Stromal cell of bone marrow (primary cell): ENCODE measurements around the gene ZP1.

Experiments used
- DNase-seq: peaks from one replicate; pipeline ENCODE4 v3.0.0-alpha.2; 2012; ENCODE audit warnings: low read depth

The ZP1 gene

DNA sequence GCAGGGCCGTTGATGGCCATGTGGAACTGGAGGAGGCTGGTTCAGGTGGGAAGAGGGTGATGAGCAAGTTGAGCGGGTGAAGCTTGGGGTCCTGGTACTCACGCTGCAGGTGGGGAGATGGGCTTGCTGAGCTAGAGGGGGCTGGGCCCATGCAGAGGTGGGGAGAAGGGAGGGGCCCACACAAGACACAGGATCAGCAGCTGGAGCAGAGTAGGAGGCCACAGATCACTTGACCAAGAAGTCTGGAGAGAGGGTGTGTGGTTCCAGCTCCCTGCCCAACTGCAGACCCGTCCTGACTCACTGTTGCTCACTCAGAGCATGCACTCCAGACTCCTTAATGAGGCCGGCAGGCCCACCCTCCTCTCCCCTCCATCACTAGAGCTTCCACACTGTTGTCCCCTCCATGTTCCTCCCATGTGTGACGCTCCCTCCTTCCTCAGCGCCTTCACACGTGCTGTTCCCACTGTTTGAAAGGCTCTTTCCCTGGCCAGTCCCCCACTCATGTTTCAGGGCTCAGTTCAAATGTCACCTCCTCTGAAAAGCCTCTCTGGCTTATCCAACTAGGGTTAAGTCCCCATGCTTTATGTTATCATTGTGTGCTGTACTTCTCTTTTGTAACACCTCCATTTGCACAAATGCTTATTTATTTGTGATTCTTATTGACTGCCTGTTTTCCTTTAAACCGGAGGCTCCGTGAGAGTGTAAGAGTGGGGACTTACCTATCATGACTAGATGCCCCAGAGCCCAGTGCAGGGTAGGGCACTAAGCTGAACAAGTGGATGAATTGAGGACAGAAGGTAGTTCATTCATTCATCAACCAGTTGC, 23.1 kb upstream of the ZP1 start:
- DNase-seq: no peak

DNA sequence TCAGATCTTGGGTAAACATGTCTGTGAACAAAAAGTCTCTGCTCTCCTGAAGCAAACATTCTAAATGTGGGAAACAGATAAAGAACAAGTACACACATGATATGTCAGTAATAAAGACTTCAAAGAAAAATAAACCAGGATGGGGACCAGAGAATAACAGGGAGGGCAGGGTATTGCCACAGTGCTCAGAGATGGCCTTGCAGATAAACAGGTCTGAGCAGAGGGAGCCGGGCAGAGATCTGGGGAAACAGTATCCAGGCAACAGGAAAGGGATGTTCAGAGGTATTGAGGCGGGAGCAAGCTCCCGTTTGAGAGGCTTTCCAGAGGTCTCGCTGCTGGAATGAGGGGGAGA, 22.5 kb upstream of the ZP1 start:
- no peak for DNase-seq

DNA sequence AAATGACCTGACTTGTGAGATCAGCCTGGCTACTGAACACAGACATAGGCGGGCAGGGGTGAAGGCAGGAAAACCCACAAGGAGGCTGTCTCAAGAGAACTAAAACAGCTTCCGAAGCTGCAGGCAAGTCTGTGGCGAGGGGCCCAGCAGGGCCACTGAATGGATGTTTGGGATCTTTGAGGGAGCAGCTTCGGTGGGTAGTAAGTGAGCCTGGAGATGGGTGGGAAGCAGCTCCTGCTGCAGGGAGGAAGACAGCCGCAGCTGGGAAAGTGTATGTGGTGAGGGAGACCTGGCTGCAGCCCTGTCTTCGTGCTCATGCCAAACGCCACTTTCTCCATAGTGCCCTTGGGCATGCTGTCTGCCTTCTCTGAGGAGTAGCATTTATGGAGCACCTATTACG, 22.0 kb upstream of the ZP1 start:
- no peak for DNase-seq

DNA sequence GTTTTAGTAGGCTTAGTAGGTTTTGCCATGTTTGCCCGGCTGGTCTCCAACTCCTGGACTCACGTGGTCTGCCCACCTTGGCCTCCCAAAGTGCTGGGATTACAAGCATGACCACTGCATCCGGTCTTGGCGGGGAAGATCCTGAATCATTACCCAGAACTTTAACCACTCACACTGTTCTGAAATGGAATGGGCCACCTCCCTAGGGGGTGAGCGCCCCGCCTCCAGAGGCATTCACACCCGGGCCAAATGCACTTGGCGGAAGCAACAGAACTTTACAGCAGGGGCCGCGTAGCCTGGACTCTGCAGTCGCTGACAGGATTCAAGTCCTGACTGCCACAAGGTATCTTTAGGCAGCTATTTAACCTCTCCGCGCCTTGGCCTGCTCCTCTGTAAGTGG, 20.1 kb upstream of the ZP1 start:
- DNase-seq: no peak

DNA sequence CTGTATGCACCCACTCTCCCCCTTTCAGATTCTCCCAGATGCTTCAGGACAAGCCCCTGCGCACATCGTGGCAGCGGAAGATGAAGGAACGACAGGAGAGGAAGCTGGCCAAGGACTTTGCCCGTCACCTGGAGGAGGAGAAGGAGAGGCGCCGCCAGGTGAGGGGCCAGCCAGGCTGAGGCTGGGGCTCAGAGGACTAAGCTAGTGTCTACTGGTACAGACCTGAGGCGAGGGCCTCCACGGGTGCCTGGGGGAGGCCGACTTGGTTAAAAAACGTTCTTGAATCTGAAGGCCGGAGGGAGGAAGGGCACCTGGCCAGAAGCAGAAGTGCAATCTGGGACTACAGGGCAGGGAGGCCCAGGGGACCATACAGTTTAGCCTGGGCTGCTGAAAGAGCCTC, 19.4 kb upstream of the ZP1 start:
- DNase-seq: no peak

DNA sequence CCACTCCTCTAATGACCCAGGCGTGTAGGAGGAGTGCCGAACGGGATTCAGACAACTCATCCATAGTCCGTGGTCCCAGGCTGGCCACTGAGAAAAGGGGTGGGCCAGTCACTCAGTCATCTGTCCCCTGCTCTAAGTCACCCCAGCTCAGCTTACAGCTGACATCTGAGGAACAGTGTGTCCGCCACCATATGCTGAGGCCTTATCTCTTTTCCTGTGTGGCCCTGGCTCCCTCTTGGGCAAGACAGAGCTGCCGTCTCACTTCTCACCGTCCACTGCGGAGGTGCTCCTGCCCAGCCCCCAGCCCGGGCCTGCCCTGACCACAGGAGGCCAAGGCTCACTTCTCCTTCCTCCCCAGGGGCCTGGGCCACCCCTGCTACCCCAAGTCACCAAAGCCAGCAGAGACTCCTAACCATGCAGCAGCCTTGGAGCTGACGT, 18.6 kb upstream of the ZP1 start:
- no peak for DNase-seq

DNA sequence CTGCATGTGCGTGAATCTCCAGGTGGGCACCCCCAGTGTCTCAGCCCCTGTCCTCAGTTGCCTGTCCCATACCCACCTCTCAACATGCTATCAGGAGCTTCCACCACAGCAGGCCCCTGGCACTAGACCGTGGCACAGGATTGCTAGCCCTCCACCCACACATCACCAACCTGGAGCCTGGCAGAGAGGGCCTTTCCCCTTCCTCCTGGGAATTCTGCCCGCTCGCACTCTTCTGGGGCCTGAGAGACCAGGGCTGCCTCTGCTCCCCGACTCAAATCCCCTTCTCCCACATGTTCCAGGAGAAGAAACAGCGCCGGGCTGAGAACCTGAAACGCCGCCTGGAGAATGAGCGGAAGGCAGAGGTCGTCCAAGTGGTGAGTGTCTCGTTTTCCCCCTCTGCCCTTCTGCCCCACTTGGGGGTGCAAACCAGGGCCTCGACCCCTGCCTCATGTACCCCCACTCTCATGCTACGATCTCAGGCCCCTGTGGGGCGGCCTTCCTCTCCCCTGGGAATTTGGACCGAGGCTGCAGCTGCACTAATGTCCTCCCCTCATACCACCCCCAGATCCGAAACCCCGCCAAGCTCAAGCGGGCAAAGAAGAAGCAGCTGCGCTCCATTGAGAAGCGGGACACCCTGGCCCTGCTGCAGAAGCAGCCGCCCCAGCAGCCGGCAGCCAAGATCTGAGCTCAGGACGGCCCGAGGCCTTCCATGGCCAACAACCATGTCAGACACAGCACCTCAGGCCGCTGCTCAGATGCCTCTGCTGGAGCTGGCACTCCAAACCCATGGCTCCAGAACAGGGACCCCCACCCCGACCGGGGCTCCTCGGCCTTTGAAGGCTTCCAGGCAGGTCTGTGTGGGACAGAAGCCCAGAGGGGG, 17.5 kb upstream of the ZP1 start:
- DNase-seq: no peak

DNA sequence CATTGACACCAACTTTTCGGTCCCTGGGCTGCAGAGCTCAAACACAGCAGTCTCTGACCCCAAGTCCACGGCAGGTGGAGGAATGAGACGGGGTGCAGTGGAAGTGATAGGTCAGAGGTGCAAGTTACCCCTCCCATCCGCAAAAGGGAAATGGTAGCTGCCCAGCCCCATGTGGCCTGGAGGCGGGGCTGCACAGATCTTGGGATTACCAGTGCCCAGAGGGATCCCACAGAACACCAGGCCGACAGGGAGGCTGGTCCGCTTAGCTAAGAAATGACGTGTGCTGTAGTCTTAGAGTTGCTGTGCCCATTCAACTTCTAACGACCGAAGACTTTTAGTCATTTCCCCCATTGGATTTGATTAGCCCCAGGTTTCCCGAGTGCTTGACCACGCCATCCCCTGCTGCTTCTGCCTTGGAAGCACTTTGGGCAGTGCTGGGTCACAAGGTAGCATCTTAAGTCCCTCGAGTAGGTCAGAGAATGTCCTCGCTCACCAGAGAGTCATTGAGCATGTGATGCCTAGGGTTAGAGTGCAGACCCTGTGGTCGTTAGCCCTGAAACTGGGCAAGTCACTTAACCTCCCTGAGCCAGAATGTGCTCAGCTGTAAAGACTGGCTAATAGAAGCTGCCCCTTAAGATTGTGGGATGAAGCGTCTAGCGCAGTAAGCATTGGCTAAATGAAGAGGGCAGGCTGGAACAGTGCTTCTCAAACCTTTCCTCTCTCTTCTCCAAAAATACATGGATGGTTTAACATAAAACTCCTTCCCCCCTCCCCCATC, 15.8 kb upstream of the ZP1 start:
- no peak for DNase-seq

DNA sequence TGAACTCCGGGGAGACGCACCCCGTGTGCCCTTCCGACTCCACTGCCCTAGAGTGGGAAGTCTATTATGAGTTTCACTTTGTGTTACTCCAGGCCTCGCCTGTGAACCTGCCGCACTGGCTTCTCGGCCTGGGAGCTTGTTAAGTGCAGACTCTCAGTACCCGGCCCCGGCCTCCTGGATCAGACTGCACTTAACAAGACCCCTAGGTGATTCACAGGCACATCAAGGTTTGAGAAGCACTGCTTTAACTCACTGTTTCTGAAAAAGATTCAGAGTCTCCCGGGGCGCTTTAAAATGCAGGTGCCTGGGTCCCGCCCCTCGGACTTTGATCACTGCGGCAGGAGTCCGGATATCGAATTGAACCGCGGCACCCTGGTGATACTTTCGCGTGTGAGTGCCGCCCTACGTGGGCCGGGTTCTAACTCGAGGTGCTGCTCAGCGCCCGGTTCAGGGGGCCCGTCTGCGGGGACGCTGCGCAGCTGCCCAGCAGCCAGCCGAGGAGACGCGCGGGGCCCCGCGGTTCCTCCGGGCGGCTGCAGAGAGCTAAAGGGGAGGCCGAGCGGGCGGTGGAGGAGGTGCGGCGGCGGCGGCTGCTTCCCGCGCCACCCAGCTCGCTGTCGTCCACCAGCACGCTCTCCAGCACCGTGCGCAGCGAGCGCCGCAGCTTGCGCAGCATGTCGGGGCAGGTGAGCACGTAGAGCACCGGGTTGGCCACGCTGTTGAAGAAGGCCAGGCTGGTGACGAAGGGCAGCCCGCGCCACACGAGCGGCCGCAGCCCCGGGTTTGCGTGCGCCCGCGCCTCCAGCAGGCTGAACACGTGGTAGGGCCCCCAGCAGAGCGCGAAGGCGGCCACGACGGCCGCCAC, 15.0 kb upstream of the ZP1 start:
- DNase-seq: no peak

DNA sequence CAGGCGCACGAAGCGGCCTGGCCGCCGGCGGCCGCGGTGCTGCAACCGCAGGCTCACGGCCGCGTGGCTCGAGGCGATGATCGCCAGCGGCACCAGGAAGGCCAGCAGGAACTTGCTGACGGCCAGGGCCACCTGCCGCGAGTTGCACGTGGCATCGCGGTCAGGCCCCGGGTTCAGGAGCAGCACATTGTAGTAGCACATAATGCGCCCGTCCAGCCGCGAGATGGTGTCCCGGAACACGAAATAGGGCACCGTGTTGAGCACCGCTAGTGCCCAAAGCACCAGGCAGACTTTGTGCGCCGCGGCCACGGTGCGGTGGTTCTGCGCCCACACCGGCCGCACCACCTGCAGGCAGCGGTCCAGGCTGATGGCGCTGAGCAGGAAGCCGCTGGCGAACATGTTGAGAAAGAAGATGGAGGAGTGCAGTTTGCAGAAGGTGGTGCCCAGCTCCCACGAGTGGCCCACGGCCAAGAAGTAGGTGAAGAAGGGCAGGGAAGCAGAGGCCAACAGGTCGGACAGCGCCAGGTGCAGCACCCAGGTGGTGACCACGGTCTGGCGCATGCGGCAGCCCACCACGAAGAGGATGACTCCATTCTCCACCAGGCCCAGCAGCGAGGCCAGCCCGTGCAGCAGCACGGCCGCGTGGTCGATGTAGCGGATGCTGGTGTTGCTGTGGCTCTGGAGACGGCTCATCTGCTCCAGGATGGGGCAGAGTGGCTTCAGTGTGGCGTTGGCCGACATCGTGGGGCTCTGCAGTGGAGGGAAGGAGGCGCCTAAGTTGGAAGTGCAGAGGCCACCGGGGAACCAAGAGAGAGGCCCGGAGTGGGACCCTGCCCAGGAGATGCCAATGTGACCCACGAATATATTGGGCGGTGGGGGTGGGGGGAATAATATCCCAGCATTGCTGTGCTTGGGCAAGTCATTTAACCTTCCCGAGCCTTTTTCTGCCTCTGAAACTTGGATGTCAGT, 14.1 kb upstream of the ZP1 start:
- no peak for DNase-seq

DNA sequence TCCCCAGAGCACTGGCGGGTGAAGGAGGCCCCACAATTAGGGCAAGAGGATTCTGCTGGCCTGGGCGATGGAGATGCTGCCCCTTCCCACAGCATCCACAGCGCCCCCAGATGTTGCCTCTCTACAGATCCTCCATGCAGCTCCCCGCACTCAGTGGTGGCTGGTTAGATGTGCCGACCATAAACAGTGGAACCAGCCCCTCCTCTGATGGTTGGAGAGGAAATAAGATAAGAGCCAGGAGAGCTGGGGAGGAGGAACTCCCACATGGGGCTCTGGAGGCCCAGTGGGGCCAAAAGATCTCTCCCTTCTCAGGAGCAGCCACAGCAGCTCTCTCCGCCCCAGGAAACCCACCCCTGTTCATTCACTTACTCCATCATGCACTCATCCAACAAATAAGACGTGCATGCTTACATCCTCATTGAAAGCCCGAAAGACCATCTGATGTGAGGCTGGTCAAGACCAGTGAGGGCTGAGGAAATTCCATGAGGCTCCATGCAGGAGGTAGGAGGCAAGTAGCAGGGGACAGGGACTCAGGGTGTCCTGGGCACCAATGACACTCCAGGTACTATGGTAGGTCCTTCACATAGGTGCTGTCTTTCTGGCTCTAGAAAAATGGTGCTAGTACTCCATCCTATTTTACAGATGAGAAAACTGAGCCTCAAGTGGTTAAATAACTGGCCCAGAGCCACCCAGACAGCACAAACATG, 13.0 kb upstream of the ZP1 start:
- no peak for DNase-seq

DNA sequence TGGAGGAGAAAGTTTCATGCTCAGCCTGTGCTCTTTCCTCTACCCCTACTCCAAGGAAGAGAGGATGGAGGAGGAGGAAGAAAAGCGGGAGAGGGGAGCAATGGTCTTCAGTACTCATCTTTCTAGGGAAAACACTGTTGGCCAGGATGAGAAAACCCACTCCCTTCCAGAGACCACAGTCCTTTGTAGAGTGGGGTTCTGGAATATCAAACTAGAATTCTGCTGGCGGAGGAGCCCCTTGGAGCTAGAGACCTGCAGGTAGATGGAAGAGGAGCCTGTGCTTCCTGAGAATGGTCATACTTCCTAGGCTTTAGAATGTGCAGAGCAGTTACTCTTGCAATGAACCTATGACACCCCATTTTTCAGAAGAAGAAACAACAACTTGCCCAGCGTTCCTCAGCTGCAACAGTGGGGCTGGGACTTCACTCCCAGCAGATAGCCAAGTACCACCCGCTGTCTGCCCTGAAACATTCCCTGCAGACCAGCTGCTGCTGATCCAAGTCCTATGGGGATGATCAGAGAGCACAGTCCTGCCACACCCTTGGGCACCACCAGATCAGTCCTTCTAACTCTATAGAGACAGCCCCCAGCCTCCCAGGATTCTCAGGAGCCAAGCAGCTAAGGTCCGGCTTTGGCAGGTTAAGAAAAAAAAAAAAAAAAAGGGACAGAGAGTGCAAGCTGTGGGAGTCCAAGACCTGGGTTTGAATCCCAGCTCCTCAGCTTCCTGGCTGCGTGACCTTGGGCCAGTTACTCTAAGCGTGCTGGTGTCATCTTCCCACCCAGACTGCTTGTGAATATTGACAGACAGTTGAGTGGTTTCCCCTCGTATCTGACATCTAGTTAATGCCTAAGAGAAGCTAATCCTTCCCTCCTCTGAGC, 12.3 kb upstream of the ZP1 start:
- no peak for DNase-seq

DNA sequence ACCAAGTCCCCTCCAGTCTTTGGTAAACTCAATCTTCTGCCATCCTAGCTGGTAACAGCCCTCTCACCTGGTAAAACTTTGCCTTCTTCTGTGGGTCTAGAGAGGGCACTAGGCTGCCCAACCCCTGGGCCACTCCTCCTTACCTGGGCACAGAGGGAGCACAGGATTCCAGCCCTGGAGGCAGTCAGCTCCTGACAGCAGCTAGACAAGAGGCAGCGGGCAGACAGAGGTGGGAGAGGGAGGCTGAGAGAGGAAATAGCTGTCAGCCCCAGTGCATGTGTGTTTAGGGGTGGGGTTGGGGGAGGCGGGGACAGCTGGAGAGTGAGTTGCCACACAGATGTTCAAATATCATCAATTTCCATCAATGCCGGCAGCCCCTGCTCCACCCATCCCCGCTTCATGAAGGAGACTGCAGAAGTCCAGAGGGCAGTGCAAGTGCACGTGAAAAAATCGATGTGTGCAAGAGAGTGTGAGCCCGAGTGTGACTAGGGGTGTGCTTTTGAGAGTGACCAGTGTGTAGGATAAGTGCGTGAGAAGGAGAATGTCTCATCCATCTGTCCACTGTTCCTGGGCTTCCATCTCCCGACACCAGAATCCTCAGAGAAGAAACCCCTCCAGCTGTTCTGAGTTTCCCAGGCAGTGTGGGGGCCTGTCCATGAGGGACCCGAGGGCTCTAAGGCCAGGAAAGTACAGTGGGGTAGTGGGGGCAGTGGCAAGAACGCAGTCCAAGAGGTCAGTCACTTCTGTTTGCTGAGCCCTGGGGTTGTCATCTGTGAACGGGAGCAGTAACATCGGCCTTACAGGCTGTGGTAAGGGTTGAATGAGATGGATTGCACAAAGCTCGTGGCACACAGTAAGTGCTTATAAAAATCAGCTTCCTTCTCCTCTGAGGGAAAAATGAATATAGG, 11.4 kb upstream of the ZP1 start, which contains the start of gene PTGDR2:
TSS of gene PTGDR2 (minus strand) at position 225 of the 908 bp plus-strand sequence. CDS start 2,228 bp downstream, outside the sequence.
- DNase-seq: no peak

DNA sequence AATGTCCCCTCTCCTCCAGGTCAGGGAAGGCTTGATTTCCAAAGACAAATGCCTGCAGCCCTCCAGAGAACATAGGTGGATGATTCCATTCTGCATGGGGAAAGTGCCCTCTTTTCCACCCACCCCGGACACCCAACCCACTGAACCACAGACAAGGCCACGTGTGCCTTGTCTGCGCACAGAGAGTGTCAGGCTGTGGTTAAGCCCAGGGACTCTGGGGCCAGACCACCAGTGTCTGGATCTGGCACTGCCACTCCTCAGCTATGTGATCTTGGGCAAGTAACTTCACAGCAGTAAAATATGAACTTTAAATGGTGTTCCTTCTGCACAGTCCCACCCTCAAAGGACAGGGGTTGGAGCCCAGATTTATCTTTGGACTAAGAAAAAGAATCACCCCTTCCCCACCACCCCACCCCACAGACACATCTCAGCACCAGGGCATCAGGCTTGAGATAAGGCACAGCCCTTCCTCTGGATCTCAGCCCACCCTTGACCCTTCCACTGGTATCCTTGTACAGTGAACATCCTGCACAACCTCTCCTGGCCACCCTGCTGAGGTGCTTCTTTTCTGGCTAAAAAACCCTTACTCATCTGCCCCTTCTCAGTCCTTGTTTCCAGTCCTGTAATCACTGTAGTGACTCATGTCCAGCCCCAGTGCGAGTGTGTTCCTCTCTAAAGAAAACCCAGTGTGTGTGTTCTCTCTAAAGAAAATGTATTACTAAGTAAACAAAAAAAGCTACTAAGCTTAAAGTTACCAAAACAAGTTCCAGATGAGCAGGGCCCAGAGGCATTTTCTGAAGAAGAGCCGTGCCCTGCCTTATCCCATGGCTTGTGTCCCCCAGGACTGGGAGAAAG, 9.7 kb upstream of the ZP1 start:
- no peak for DNase-seq

DNA sequence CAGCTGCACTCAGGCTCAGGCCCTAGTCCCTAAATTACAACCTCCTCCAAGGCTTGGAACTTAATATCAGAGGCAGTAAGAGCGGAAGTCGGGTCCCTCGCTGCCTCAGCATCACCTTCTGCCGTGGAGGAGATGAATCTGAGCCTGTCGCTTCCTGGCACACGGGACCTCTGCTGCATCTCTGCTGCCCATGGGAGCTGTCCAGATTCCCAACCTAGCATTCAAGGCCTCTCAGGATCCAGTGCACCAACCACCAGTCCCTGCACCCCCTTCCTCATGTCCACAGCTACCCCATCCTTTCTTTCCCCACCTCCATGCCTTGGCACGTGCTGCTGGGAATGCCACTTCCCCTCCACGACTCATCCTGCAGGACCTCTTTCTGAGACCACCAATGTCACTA, 9.1 kb upstream of the ZP1 start:
- DNase-seq: no peak

DNA sequence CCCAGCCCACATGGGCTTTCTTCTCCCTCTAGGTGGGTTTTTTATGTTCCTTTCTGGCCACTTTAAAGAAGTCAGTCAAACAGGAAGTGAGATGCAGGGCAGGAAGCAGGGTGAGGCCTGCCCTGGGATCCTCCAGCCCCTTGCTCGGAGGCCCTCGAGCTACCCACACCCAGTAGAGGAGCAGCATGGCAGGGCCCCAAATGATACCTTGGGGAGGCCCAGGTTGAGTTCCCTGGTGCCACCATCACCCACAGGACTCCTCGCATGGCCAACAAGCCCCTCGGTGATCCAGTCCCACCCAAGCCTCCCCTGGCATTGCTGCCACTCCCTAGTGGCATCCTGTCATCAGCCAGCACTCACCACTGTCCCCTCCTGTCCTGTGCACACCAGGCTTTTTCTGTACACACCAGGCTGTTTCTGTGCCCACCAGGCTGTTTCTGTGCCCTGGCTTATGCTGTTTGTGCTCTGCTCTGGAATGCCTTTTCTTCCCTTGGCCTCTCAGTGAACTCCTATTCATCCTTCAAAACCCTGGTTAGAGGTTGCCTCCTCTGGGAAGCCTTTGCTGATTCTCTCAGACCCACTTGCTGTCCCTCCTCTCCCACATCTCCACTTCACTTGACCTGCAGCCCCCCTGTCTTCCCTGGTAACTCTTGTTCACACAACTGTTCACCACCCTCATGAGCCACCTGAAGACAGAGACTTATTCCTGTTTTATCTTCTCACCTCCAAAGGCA, 8.4 kb upstream of the ZP1 start:
- no peak for DNase-seq
